ENCODE results near the gene RAB11A. TPM values are rescaled to one million over a fixed set of nuclear protein-coding genes. Genes with fewer than 3 reads are reported as not detected.
A peak's percentile ranks its signal among the peaks of the same experiment; 100 is the strongest.

The RAB11A gene
- total RNA-seq, 1 donor from 2014 or later: 98.2 TPM

- no peaks in the 10 kb centered on the region for H3K9me3 Mint-ChIP-seq
- no peak overlapping the region for H3K4me3 Mint-ChIP-seq
- peaks cover 82% of the 10 kb centered on the region for H3K4me1 Mint-ChIP-seq
- intact Hi-C loops (cut with micrococcal nuclease): loop anchor here (1.0 to 2.0 kb wide), 3 partner anchors 16 to 99 kb away; partner anchors contain the start of gene RAB11A
- ATAC-seq (ENCODE audit: low read depth): no peak
- peaks cover 2% of the 10 kb centered on the region for H3K36me3 Mint-ChIP-seq (ENCODE audit: low read depth)
- no peak for TF ChIP-seq CTCF (IDR thresholded peaks at IDR 0.05)
- no peaks in the 10 kb centered on the region for H3K27me3 Mint-ChIP-seq
- H3K27ac Mint-ChIP-seq: no peak overlapping the region
- POLR2A ChIA-PET: interaction anchor here (1.4 to 2.8 kb wide), 3 partner anchors 16 to 125 kb away, joined by 3 to 23 read pairs (median 11); partner anchors contain the start of genes DENND4A and RAB11A
- CTCF ChIA-PET: interaction anchor here (1.1 kb wide), 1 partner anchor 16 kb away, joined by 6 read pairs; no protein-coding TSS in a partner anchor
- DNase-seq: no peak
These were observed 48.6 kb downstream of the RAB11A start for GRCh38 chr15:65917936-65918335.

- Mint-ChIP-seq H3K4me1 (peaks cover 84% of the 10 kb centered on the region), H3K4me3 (no peak overlapping the region), H3K36me3 (ENCODE audit: low read depth) (peaks cover 2% of the 10 kb centered on the region), H3K27ac (no peak overlapping the region), H3K27me3 (no peaks in the 10 kb centered on the region), H3K9me3 (no peaks in the 10 kb centered on the region)
- CTCF ChIA-PET: no interaction called here
- POLR2A ChIA-PET: interaction anchor here (2.2 to 2.8 kb wide), 2 partner anchors 16 to 49 kb away, joined by 11 to 23 read pairs; partner anchors contain the start of gene RAB11A
- DNase-seq: no peak
- intact Hi-C loops (cut with micrococcal nuclease): no loop called here
- TF ChIP-seq CTCF (IDR thresholded peaks at IDR 0.05): no peak
- no peak for ATAC-seq (ENCODE audit: low read depth)
These were observed 49.1 kb downstream of the RAB11A start for GRCh38 chr15:65918357-65918920.

- CTCF ChIA-PET: no interaction called here
- intact Hi-C loops (cut with micrococcal nuclease): no loop called here
- ATAC-seq (ENCODE audit: low read depth): no peak
- H3K36me3 Mint-ChIP-seq (ENCODE audit: low read depth): peaks cover 2% of the 10 kb centered on the region
- H3K4me3 Mint-ChIP-seq: no peak overlapping the region
- H3K4me1 Mint-ChIP-seq: peaks cover 84% of the 10 kb centered on the region
- POLR2A ChIA-PET: interaction anchor here (2.8 kb wide), 1 partner anchor 49 kb away, joined by 23 read pairs; the partner anchor contains the start of gene RAB11A
- no peak for TF ChIP-seq CTCF (IDR thresholded peaks at IDR 0.05)
- no peak for DNase-seq
- H3K27me3 Mint-ChIP-seq: no peaks in the 10 kb centered on the region
- no peak overlapping the region for H3K27ac Mint-ChIP-seq
- H3K9me3 Mint-ChIP-seq: no peaks in the 10 kb centered on the region
These were observed 49.7 kb downstream of the RAB11A start for GRCh38 chr15:65918945-65919344.

- no peaks in the 10 kb centered on the region for H3K9me3 Mint-ChIP-seq
- no peak for TF ChIP-seq CTCF (IDR thresholded peaks at IDR 0.05)
- no peaks in the 10 kb centered on the region for H3K27me3 Mint-ChIP-seq
- ATAC-seq (ENCODE audit: low read depth): no peak
- H3K27ac Mint-ChIP-seq: no peak overlapping the region
- ChIA-PET CTCF (no interaction called here), POLR2A (no interaction called here)
- intact Hi-C loops (cut with micrococcal nuclease): no loop called here
- H3K4me3 Mint-ChIP-seq: no peak overlapping the region
- no peak for DNase-seq
- peaks cover 2% of the 10 kb centered on the region for H3K36me3 Mint-ChIP-seq (ENCODE audit: low read depth)
- H3K4me1 Mint-ChIP-seq: peaks cover 82% of the 10 kb centered on the region
These were observed 50.1 kb downstream of the RAB11A start for GRCh38 chr15:65919353-65919752.

- H3K27me3 Mint-ChIP-seq: no peaks in the 10 kb centered on the region
- CTCF ChIA-PET: interaction anchor here (2.1 kb wide), 1 partner anchor 50 kb away, joined by 13 read pairs; the partner anchor contains the start of gene RAB11A
- no peak for DNase-seq
- POLR2A ChIA-PET: interaction anchor here (2.8 kb wide), 1 partner anchor 51 kb away, joined by 20 read pairs; the partner anchor contains the start of gene RAB11A
- intact Hi-C loops (cut with micrococcal nuclease): loop anchor here (2.0 to 5.0 kb wide), 2 partner anchors 63 to 272 kb away; no protein-coding TSS in a partner anchor
- no peaks in the 10 kb centered on the region for H3K9me3 Mint-ChIP-seq
- no peak for TF ChIP-seq CTCF (IDR thresholded peaks at IDR 0.05)
- H3K4me1 Mint-ChIP-seq: peaks cover 75% of the 10 kb centered on the region
- H3K4me3 Mint-ChIP-seq: peak overlapping the region; percentile 71
- no peak for ATAC-seq (ENCODE audit: low read depth)
- H3K36me3 Mint-ChIP-seq (ENCODE audit: low read depth): peaks cover 2% of the 10 kb centered on the region
- H3K27ac Mint-ChIP-seq: peak overlapping the region; percentile 72
These were observed 50.8 kb downstream of the RAB11A start for GRCh38 chr15:65920121-65920520.
